ENCODE results near the gene KLF16. TPM values are rescaled to one million over a fixed set of nuclear protein-coding genes. Genes with fewer than 3 reads are reported as not detected.
A peak's percentile ranks its signal among the peaks of the same experiment; 100 is the strongest.

KLF16 gene
- polyA plus RNA-seq, 3 donors, result 0.51 to 23.3 (median 0.67) TPM

GRCh38 chr19:1845125-1845515, 18.3 kb downstream of the KLF16 start:
- no peak overlapping the region for H3K9ac ChIP-seq (ENCODE audit: insufficient read depth, low read length, poor library complexity, severe bottlenecking)
- Mint-ChIP-seq H3K27me3 (ENCODE audit: low read depth in 3 of 3) (peaks cover 0 to 1% (median 0%) of the 10 kb centered on the region in 3 donors), H3K9me3 (no peaks in the 10 kb centered on the region), H3K27ac (peak overlapping the region in 1 of 7 donors; percentile 66), H3K4me1 (peaks cover 47% of the 10 kb centered on the region), H3K36me3 (peaks cover 9 to 49% of the 10 kb centered on the region in 2 donors), H3K4me3 (no peak overlapping the region)
- H3K9me3 ChIP-seq (replicated peaks in 1 of 2; ENCODE audit: control insufficient read depth in 1 of 2, insufficient read depth in 1 of 2, low read length in 2 of 2), result no peaks in the 10 kb centered on the region
- 97% methylated on average over 16 of the region's 16 CpGs for WGBS (ENCODE audit: insufficient coverage)
- no peak overlapping the region for H3K27ac ChIP-seq (ENCODE audit: low read depth in 1 of 2, low read length in 2 of 2)
- peaks cover 11 to 30% of the 10 kb centered on the region in 2 donors for H3K36me3 ChIP-seq (replicated peaks in 1 of 2; ENCODE audit: control insufficient read depth in 1 of 2, insufficient read depth in 2 of 2, low read length in 2 of 2)
- H3K79me2 ChIP-seq (ENCODE audit: insufficient read depth, low read length), result peaks cover 81% of the 10 kb centered on the region
- no peak overlapping the region for H3K4me2 ChIP-seq (replicated peaks; ENCODE audit: extremely low read depth, low read length, poor library complexity, severe bottlenecking)
- no peak overlapping the region for H2AFZ ChIP-seq (ENCODE audit: insufficient read depth, low read depth, low read length, poor library complexity, severe bottlenecking)
- DNase-seq, result no peak
- H3K4me3 ChIP-seq (replicated peaks in 1 of 3; ENCODE audit: low read depth in 2 of 3, low read length in 3 of 3), result no peak overlapping the region
- H4K20me1 ChIP-seq (ENCODE audit: insufficient read depth, low read length), result peaks cover 86% of the 10 kb centered on the region
- no peak for TF ChIP-seq CTCF (IDR thresholded peaks at IDR 0.05)
- intact Hi-C loops (cut with micrococcal nuclease), result no loop called here
- H3K27me3 ChIP-seq (ENCODE audit: control insufficient read depth in 2 of 2, insufficient read depth in 2 of 2, low read length in 2 of 2), result no peaks in the 10 kb centered on the region
- H3K4me1 ChIP-seq (ENCODE audit: control insufficient read depth in 1 of 2, insufficient read depth in 2 of 2, low read length in 2 of 2), result peaks cover 24 to 41% of the 10 kb centered on the region in 2 donors

- Histone ChIP-seq H3K4me2 (replicated peaks; ENCODE audit: extremely low read depth, low read length, poor library complexity, severe bottlenecking) (no peak overlapping the region), H3K4me3 (replicated peaks in 1 of 3; ENCODE audit: low read depth in 2 of 3, low read length in 3 of 3) (no peak overlapping the region), H4K20me1 (ENCODE audit: insufficient read depth, low read length) (peaks cover 91% of the 10 kb centered on the region), H3K9ac (ENCODE audit: insufficient read depth, low read length, poor library complexity, severe bottlenecking) (no peak overlapping the region), H3K79me2 (ENCODE audit: insufficient read depth, low read length) (peaks cover 86% of the 10 kb centered on the region), H2AFZ (ENCODE audit: insufficient read depth, low read depth, low read length, poor library complexity, severe bottlenecking) (no peak overlapping the region), H3K36me3 (replicated peaks in 1 of 2; ENCODE audit: control insufficient read depth in 1 of 2, insufficient read depth in 2 of 2, low read length in 2 of 2) (peaks cover 11 to 30% of the 10 kb centered on the region in 2 donors), H3K4me1 (ENCODE audit: control insufficient read depth in 1 of 2, insufficient read depth in 2 of 2, low read length in 2 of 2) (peaks cover 29 to 46% of the 10 kb centered on the region in 2 donors), H3K27ac (ENCODE audit: low read depth in 1 of 2, low read length in 2 of 2) (no peak overlapping the region), H3K9me3 (replicated peaks in 1 of 2; ENCODE audit: control insufficient read depth in 1 of 2, insufficient read depth in 1 of 2, low read length in 2 of 2) (no peaks in the 10 kb centered on the region), H3K27me3 (ENCODE audit: control insufficient read depth in 2 of 2, insufficient read depth in 2 of 2, low read length in 2 of 2) (no peaks in the 10 kb centered on the region)
- 98% methylated on average over 17 of the region's 19 CpGs for WGBS (ENCODE audit: insufficient coverage)
- Mint-ChIP-seq H3K9me3 (no peaks in the 10 kb centered on the region), H3K4me3 (no peak overlapping the region), H3K27ac (peak overlapping the region in 2 of 7 donors; percentile 57 to 66), H3K4me1 (peaks cover 52% of the 10 kb centered on the region), H3K27me3 (ENCODE audit: low read depth in 3 of 3) (peaks cover 0 to 1% (median 0%) of the 10 kb centered on the region in 3 donors), H3K36me3 (peaks cover 9 to 50% of the 10 kb centered on the region in 2 donors)
- DNase-seq, result no peak
- TF ChIP-seq CTCF (IDR thresholded peaks at IDR 0.05), result no peak
- intact Hi-C loops (cut with micrococcal nuclease), result no loop called here
These were observed 18.8 kb downstream of the KLF16 start for GRCh38 chr19:1844513-1845124.
